Measurements from ENCODE around the gene CENPB.

DNA sequence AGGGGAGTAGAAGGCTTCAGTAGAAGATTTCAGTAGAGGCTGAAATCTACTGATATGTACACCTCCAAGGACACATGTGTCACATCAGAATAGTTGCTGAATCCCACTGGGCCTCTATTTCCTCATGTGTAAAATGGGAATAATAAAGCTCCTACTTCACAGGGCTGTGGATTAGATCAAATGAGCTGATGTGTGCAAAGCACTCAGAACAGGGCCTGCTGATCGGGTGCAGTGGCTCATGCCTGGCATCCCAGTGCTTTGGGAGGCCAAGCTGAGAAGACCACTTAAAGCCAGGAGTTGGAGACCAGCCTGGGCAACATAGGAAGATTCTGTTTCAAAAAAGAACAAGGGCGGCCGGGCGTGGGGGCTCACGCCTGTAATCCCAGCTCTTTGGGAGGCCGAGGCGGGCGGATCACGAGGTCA, 25.7 kb upstream of the CENPB start:
- TF ChIP-seq POLR2AphosphoS5 (IDR thresholded peaks at IDR 0.05; ENCODE audit: borderline replicate concordance, low read depth, low read length) (no peak), FOXP2 (optimal IDR thresholded peaks at IDR 0.05; ENCODE audit: control extremely low read depth, extremely low read length, insufficient read depth) (no peak), EZH2 (IDR thresholded peaks at IDR 0.05) (no peak)
